Caco-2 (cell line): ENCODE measurements around the gene SLC39A1. TPM values are rescaled to one million over a fixed set of nuclear protein-coding genes. Genes with fewer than 3 reads are reported as not detected.

Source experiments
- BruUV-seq: library from RNA; stranded (reverse); fragments of 400-500 nt; replicated peaks from 2 replicates; lab custom pipeline; 2021; lab: Mats Ljungman, UMichigan
- CTCF ChIA-PET: fragments of 300-600 bp; sonication (Branson Sonifier 250); formaldehyde crosslinking; loops from one replicate; lab custom pipeline; 2022; ENCODE audit warnings: antibody characterized with exemption; lab: Charles Lee
- POLR2A ChIA-PET: fragments of 300-600 bp; sonication (Branson Sonifier 250); formaldehyde crosslinking; loops from one replicate; lab custom pipeline; 2022; ENCODE audit warnings: antibody characterized with exemption; lab: Charles Lee
- DNase-seq, 2 experiments: peaks; one replicate each; pipeline versions ENCODE4 v3.0.0 to v3.0.0-alpha.2; 2020 to 2022
- H3K27me3 ChIP-seq: replicated peaks from 2 replicates; pipeline ENCODE4 v1.6.0; 2011; ENCODE audit warnings: low read length; ENCODE audit not compliant: control insufficient read depth, insufficient read depth
- H3K36me3 ChIP-seq: 2 replicates; pipeline ENCODE4 v1.5.1; 2011; ENCODE audit warnings: low read length; ENCODE audit not compliant: control insufficient read depth, insufficient read depth
- H3K4me1 ChIP-seq: fragments of 250-450 bp; sonication (Bioruptor Pico); 2 replicates; pipeline ENCODE4 v1.5.1; 2020; ENCODE audit warnings: mild to moderate bottlenecking
- H3K4me3 ChIP-seq: 2 replicates; pipeline ENCODE4 v1.5.1; 2011; ENCODE audit warnings: low read depth, mild to moderate bottlenecking, control low read depth, low read length
- H3K9me3 ChIP-seq: fragments of 250-450 bp; sonication (Bioruptor Pico); 2 replicates; pipeline ENCODE4 v1.5.1; 2020; ENCODE audit warnings: mild to moderate bottlenecking, moderate library complexity
- H3K27ac Mint-ChIP-seq: one replicate; pipeline ENCODE4 v1.8.0; 2022; ENCODE audit warnings: mixed read lengths; ENCODE audit not compliant: unreplicated experiment
- H3K27me3 Mint-ChIP-seq: one replicate; pipeline ENCODE4 v1.8.0; 2022; ENCODE audit warnings: mixed read lengths; ENCODE audit not compliant: insufficient read depth, unreplicated experiment
- H3K36me3 Mint-ChIP-seq: one replicate; pipeline ENCODE4 v1.8.0; 2022; ENCODE audit warnings: mild to moderate bottlenecking, mixed read lengths; ENCODE audit not compliant: insufficient read depth, unreplicated experiment
- H3K4me1 Mint-ChIP-seq: one replicate; pipeline ENCODE4 v1.8.0; 2022; ENCODE audit warnings: low read depth, mixed read lengths; ENCODE audit not compliant: unreplicated experiment
- H3K4me3 Mint-ChIP-seq: one replicate; pipeline ENCODE4 v1.8.0; 2022; ENCODE audit warnings: mild to moderate bottlenecking, moderate library complexity, mixed read lengths; ENCODE audit not compliant: unreplicated experiment
- H3K9me3 Mint-ChIP-seq: one replicate; pipeline ENCODE4 v1.8.0; 2022; ENCODE audit warnings: mixed read lengths; ENCODE audit not compliant: unreplicated experiment
- intact Hi-C: fragments of 100-400 bp; cut with micrococcal nuclease; formaldehyde crosslinking; loops from one replicate; pipeline ENCODE4 v1.10.0; 2022; ENCODE audit not compliant: unreplicated experiment
- total RNA-seq: library from RNA; stranded (reverse); gene quantifications from 2 replicates; pipeline ENCODE4 v1.2.3, GENCODE V29; 2022
- TF ChIP-seq, protein P1 (sequence below), 2 experiments: fragments of 200-600 bp in 1 of 2; IDR thresholded peaks; 1 replicate in 1 of 2; 2 replicates in 1 of 2; pipeline versions ENCODE4 v1.5.1 to v1.8.0; 2011 to 2022; ENCODE audit warnings: antibody characterized with exemption in 1 of 2, control low read depth in 1 of 2, inconsistent platforms in 1 of 2, low read depth in 1 of 2, low read length in 1 of 2, mild to moderate bottlenecking in 1 of 2, moderate library complexity in 1 of 2; ENCODE audit not compliant: insufficient read depth in 1 of 2, severe bottlenecking in 1 of 2, unreplicated experiment in 1 of 2

SLC39A1 gene
- total RNA-seq, 1 experiment from 2014 or later = 135 TPM

DNA sequence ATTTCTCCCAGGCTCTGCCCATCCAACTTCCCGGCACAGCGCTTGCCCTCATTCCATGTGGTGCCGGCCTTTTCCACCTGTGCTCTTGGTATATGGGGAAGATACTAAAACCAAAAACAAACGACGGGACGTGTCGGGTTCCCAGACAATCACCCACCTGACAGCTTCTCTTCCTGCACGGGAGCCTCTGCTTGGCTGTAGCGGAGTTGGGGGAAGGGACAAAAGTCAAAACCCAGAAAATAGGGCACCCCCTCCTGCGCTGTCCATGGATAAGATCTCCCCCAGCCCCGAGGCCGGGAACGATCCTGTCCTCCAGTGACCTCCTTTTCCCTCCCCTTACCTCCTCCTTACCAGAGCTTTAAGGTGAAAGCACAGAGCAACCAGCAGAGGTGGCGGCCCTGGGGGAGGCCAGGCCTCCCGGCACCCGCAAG, 13.5 kb upstream of the SLC39A1 start:
- Mint-ChIP-seq H3K4me1 (peaks cover 6% of the 10 kb centered on the region), H3K36me3 (peaks cover 49% of the 10 kb centered on the region), H3K27me3 (no peaks in the 10 kb centered on the region), H3K9me3 (no peaks in the 10 kb centered on the region), H3K27ac (peak overlapping the region; percentile 92), H3K4me3 (peak overlapping the region; percentile 95)
- intact Hi-C loops = loop anchor here (1.0 kb wide), 2 partner anchors 9 to 10 kb away; partner anchors contain the start of genes CREB3L4 and RAB13
- BruUV-seq = no TSS peak
- DNase-seq = no peak
- ChIA-PET CTCF (interaction anchor here (0.6 to 2.5 kb wide), 7 partner anchors 9 to 54 kb away, joined by 4 to 13 read pairs (median 5); partner anchors contain the start of genes CREB3L4, CRTC2, GATAD2B and RAB13), POLR2A (interaction anchor here (0.9 to 4.0 kb wide), 8 partner anchors 10 to 249 kb away, joined by 4 to 105 read pairs (median 7); partner anchors contain the start of genes CREB3L4, CRTC2, INTS3 and RAB13)
- H3K4me1 ChIP-seq = peaks cover 8% of the 10 kb centered on the region
- no peaks in the 10 kb centered on the region for H3K9me3 ChIP-seq
- no peaks in the 10 kb centered on the region; the same call in 1 of the 2 replicates for H3K36me3 ChIP-seq
- H3K27me3 ChIP-seq = no peaks in the 10 kb centered on the region
- TF ChIP-seq, protein P1, sequence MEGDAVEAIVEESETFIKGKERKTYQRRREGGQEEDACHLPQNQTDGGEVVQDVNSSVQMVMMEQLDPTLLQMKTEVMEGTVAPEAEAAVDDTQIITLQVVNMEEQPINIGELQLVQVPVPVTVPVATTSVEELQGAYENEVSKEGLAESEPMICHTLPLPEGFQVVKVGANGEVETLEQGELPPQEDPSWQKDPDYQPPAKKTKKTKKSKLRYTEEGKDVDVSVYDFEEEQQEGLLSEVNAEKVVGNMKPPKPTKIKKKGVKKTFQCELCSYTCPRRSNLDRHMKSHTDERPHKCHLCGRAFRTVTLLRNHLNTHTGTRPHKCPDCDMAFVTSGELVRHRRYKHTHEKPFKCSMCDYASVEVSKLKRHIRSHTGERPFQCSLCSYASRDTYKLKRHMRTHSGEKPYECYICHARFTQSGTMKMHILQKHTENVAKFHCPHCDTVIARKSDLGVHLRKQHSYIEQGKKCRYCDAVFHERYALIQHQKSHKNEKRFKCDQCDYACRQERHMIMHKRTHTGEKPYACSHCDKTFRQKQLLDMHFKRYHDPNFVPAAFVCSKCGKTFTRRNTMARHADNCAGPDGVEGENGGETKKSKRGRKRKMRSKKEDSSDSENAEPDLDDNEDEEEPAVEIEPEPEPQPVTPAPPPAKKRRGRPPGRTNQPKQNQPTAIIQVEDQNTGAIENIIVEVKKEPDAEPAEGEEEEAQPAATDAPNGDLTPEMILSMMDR (IDR thresholded peaks at IDR 0.05; ENCODE audit: insufficient read depth in 1 of 2, low read depth in 1 of 2, low read length in 1 of 2, severe bottlenecking in 1 of 2, unreplicated experiment in 1 of 2) = no peak
- H3K4me3 ChIP-seq = peak overlapping the region; percentile 84

DNA sequence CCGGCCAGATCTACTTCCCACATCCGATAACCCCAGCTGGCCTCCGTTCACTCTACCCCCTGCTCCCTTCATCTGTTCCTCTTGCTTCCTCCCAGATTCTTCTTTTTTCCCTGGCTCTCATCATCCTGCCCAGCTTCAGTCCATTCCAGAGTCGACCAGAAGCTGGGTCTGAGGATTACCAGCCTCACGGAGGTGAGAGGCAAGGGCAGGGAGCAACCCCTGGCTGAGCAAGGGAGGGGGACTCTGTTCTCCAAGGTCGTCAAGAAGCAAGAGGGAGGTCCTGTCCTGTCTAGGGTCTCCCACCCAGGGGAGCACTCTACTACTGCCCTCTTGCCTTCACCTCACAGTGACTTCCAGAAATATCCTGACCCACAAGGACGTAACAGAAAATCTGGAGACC, 10.2 kb upstream of the SLC39A1 start:
- H3K9me3 Mint-ChIP-seq = no peaks in the 10 kb centered on the region
- Histone ChIP-seq H3K27me3 (no peaks in the 10 kb centered on the region), H3K4me1 (peaks cover 8% of the 10 kb centered on the region), H3K9me3 (no peaks in the 10 kb centered on the region), H3K4me3 (no peak overlapping the region), H3K36me3 (no peaks in the 10 kb centered on the region)
- ChIA-PET CTCF (no interaction called here), POLR2A (no interaction called here)
- no peak overlapping the region for H3K4me3 Mint-ChIP-seq
- no TSS peak for BruUV-seq
- TF ChIP-seq, protein P1 (IDR thresholded peaks at IDR 0.05; ENCODE audit: insufficient read depth in 1 of 2, low read depth in 1 of 2, low read length in 1 of 2, severe bottlenecking in 1 of 2, unreplicated experiment in 1 of 2) = no peak
- no peaks in the 10 kb centered on the region for H3K27me3 Mint-ChIP-seq
- peaks cover 42% of the 10 kb centered on the region for H3K36me3 Mint-ChIP-seq
- peaks cover 6% of the 10 kb centered on the region for H3K4me1 Mint-ChIP-seq
- DNase-seq = no peak
- intact Hi-C loops = no loop called here
- peak overlapping the region; percentile 42 for H3K27ac Mint-ChIP-seq

DNA sequence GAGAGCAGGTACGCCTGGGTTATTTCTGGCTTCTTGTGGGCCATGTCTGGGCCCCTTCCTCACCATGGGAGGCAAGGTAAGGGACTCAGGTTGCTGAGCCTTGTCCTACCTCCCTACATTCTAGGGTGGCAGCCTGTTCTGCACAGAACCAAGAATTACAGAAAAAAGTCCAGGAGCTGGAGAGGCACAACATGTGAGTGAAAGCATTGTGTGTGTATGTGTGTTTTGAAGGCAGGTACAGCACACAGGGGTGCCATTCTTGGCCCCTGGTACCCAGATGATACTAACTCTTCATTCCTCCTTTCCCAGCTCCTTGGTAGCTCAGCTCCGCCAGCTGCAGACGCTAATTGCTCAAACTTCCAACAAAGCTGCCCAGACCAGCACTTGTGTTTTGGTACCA, 9.7 kb upstream of the SLC39A1 start:
- H3K36me3 ChIP-seq = no peaks in the 10 kb centered on the region
- TF ChIP-seq, protein P1 (IDR thresholded peaks at IDR 0.05; ENCODE audit: insufficient read depth in 1 of 2, low read depth in 1 of 2, low read length in 1 of 2, severe bottlenecking in 1 of 2, unreplicated experiment in 1 of 2) = no peak
- ChIA-PET CTCF (no interaction called here), POLR2A (interaction anchor here (0.5 to 1.3 kb wide), 2 partner anchors 10 to 15 kb away, joined by 3 to 6 read pairs; partner anchors contain the start of genes CRTC2 and SLC39A1)
- H3K4me3 ChIP-seq = no peak overlapping the region
- peaks cover 8% of the 10 kb centered on the region for H3K4me1 ChIP-seq
- no peaks in the 10 kb centered on the region for H3K9me3 ChIP-seq
- intact Hi-C loops = no loop called here
- no peaks in the 10 kb centered on the region for H3K27me3 ChIP-seq
- Mint-ChIP-seq H3K4me1 (peaks cover 6% of the 10 kb centered on the region), H3K4me3 (no peak overlapping the region), H3K9me3 (no peaks in the 10 kb centered on the region), H3K27ac (peak overlapping the region; percentile 42), H3K36me3 (peaks cover 42% of the 10 kb centered on the region), H3K27me3 (no peaks in the 10 kb centered on the region)
- no TSS peak for BruUV-seq
- DNase-seq = no peak
